GM12878 (cell line): ENCODE measurements around the gene ANKRD11. TPM values are rescaled to one million over a fixed set of nuclear protein-coding genes. Genes with fewer than 3 reads are reported as not detected.

Experiments used
- ATAC-seq: fragments of 200-7000 bp; cut with Tn5 transposase; 3 replicates; pipeline ENCODE4 v1.9.1; 2020; ENCODE audit warnings: mild to moderate bottlenecking, moderate library complexity
- BruUV-seq: library from RNA; stranded (reverse); fragments of 400-500 nt; replicated peaks from 2 replicates; lab custom pipeline; 2021; lab: Mats Ljungman, UMichigan
- CTCF ChIA-PET: fragments of 300-600 bp; sonication (Branson Sonifier 250); formaldehyde crosslinking; extraction: SDS; loops from one replicate; lab custom pipeline; 2021; ENCODE audit warnings: inconsistent platforms; lab: Yijun Ruan, JAX
- POLR2A ChIA-PET: fragments of 350-600 bp; formaldehyde crosslinking; extraction: SDS; loops from one replicate; lab custom pipeline; 2021; ENCODE audit warnings: inconsistent platforms; lab: Charles Lee
- RAD21 ChIA-PET: fragments of 300-600 bp; sonication (Branson Sonifier 250); formaldehyde crosslinking; loops from one replicate; lab custom pipeline; 2023; ENCODE audit warnings: antibody characterized with exemption; ENCODE audit not compliant: unreplicated experiment; lab: Charles Lee
- SMC1A ChIA-PET: fragments of 300-600 bp; sonication (Branson Sonifier 250); formaldehyde crosslinking; loops from one replicate; lab custom pipeline; 2023; ENCODE audit not compliant: unreplicated experiment, uncharacterized antibody; lab: Charles Lee
- DNase-seq: peaks from one replicate; pipeline ENCODE4 v3.0.0-alpha.2; 2011; ENCODE audit warnings: low read depth, low spot score
- FAIRE-seq: peaks from 3 replicates; lab custom pipeline; 2011; peaks lifted over from hg19 to GRCh38; lab: Jason Lieb, UNC
- H2AFZ ChIP-seq: 2 replicates; pipeline ENCODE4 v1.6.0; 2011; ENCODE audit warnings: low read depth, low read length, control low read depth; ENCODE audit not compliant: control insufficient read depth
- H3K27ac ChIP-seq: 2 replicates; pipeline ENCODE4 v1.5.1; 2011; ENCODE audit warnings: control low read depth; ENCODE audit not compliant: control insufficient read depth, insufficient read depth
- H3K27me3 ChIP-seq, 2 experiments: replicated peaks in 1 of 2; 2 replicates each; pipeline versions ENCODE4 v1.6.0 to v1.6.1; 2011; ENCODE audit warnings: low read length in 1 of 2; ENCODE audit not compliant: control insufficient read depth in 2 of 2, insufficient read depth in 2 of 2
- H3K36me3 ChIP-seq, 2 experiments: 2 replicates each; pipeline ENCODE4 v1.5.1; 2011; ENCODE audit warnings: low read length in 1 of 2; ENCODE audit not compliant: control insufficient read depth in 2 of 2, insufficient read depth in 2 of 2
- H3K4me1 ChIP-seq: 2 replicates; pipeline ENCODE4 v1.6.1; 2011; ENCODE audit warnings: mild to moderate bottlenecking, low read length, moderate library complexity, mixed read lengths; ENCODE audit not compliant: control insufficient read depth, insufficient read depth
- H3K4me2 ChIP-seq: 2 replicates; pipeline ENCODE4 v1.6.0; 2011; ENCODE audit warnings: control low read depth; ENCODE audit not compliant: control insufficient read depth, insufficient read depth
- H3K4me3 ChIP-seq: fragments of 200-600 bp; sonication (generic); 2 replicates; pipeline ENCODE4 v1.5.1; 2016
- H3K79me2 ChIP-seq: 2 replicates; pipeline ENCODE4 v1.6.0; 2011; ENCODE audit warnings: low read length; ENCODE audit not compliant: control insufficient read depth, insufficient read depth
- H3K9ac ChIP-seq: 2 replicates; pipeline ENCODE4 v1.8.0; 2011; ENCODE audit warnings: low read length, control low read depth, mixed read lengths; ENCODE audit not compliant: control insufficient read depth, insufficient read depth
- H3K9me3 ChIP-seq: replicated peaks from 3 replicates; pipeline ENCODE4 v1.5.1; 2011; ENCODE audit warnings: mild to moderate bottlenecking, low read length; ENCODE audit not compliant: control insufficient read depth, insufficient read depth
- H4K20me1 ChIP-seq: 2 replicates; pipeline ENCODE4 v1.6.0; 2011; ENCODE audit not compliant: control insufficient read depth, insufficient read depth
- ASH2L ChIP-seq: fragments of 300-600, 200-600 bp; sonication (generic); IDR thresholded peaks from 2 replicates; pipeline ENCODE4 v1.6.1; 2017; ENCODE audit warnings: low read depth, mild to moderate bottlenecking, borderline replicate concordance
- BCL11A ChIP-seq: IDR thresholded peaks from 2 replicates; pipeline ENCODE4 v1.6.1; 2011; ENCODE audit warnings: low read depth, low read length
- BHLHE40 ChIP-seq, 2 experiments: fragments of 450-650 bp in 1 of 2; IDR thresholded peaks; 2 replicates each; pipeline ENCODE4 v1.6.1; 2011 to 2017; ENCODE audit warnings: low read depth in 2 of 2, borderline replicate concordance in 1 of 2, improper control_type of control experiment in 1 of 2, low read length in 1 of 2, mild to moderate bottlenecking in 1 of 2
- CEBPB ChIP-seq, 2 experiments: fragments of 150-350 bp in 1 of 2; IDR thresholded peaks; 2 replicates each; pipeline ENCODE4 v1.6.1; 2012 to 2014; ENCODE audit warnings: low read depth in 2 of 2, low read length in 2 of 2, borderline replicate concordance in 1 of 2, inconsistent platforms in 1 of 2
- CHD1 ChIP-seq: IDR thresholded peaks from 2 replicates; pipeline ENCODE4 v1.6.1; 2012; ENCODE audit warnings: low read depth, low read length, improper control_type of control experiment
- DPF2 ChIP-seq: fragments of 450-650 bp; IDR thresholded peaks from 2 replicates; pipeline ENCODE4 v1.6.1; 2017; ENCODE audit warnings: mild to moderate bottlenecking
- GATAD2B ChIP-seq: fragments of 450-650 bp; conservative IDR thresholded peaks from 2 replicates; pipeline ENCODE4 v1.6.1; 2017; ENCODE audit warnings: low read depth, mild to moderate bottlenecking, moderate library complexity
- JUND ChIP-seq: IDR thresholded peaks from 2 replicates; pipeline ENCODE4 v1.6.1; 2012; ENCODE audit warnings: low read depth, mild to moderate bottlenecking, low read length, improper control_type of control experiment, moderate library complexity
- KDM1A ChIP-seq: fragments of 200-600 bp; sonication (generic); IDR thresholded peaks from 2 replicates; pipeline ENCODE4 v1.6.1; 2016; ENCODE audit warnings: borderline replicate concordance
- MTA2 ChIP-seq: fragments of 450-650 bp; IDR thresholded peaks from 2 replicates; pipeline ENCODE4 v1.6.1; 2016; ENCODE audit warnings: low read depth, mild to moderate bottlenecking, moderate library complexity
- NR2C1 ChIP-seq: fragments of 450-650 bp; IDR thresholded peaks from 2 replicates; pipeline ENCODE4 v1.6.1; 2017; ENCODE audit warnings: antibody characterized with exemption, mild to moderate bottlenecking, moderate library complexity
- NR2F1 ChIP-seq: fragments of 450-650 bp; conservative IDR thresholded peaks from 2 replicates; pipeline ENCODE4 v1.6.1; 2017; ENCODE audit warnings: mild to moderate bottlenecking
- RB1 ChIP-seq: fragments of 450-650 bp; formaldehyde crosslinking; IDR thresholded peaks from 2 replicates; pipeline ENCODE4 v1.6.1; 2017; ENCODE audit warnings: mild to moderate bottlenecking, borderline replicate concordance
- RCOR1 ChIP-seq: conservative IDR thresholded peaks from 2 replicates; pipeline ENCODE4 v1.6.1; 2012; ENCODE audit warnings: low read depth, low read length, improper control_type of control experiment
- SREBF1 ChIP-seq: IDR thresholded peaks from 2 replicates; pipeline ENCODE4 v1.6.1; 2012; ENCODE audit warnings: mild to moderate bottlenecking, low read length
- TCF3 ChIP-seq: IDR thresholded peaks from 2 replicates; pipeline ENCODE4 v1.6.1; 2012; ENCODE audit warnings: low read depth, mild to moderate bottlenecking, low read length, borderline replicate concordance; ENCODE audit not compliant: insufficient read depth
- WGBS: methylation state at CpG from one replicate; pipeline ENCODE4 v1.1.6; 2016; ENCODE audit warnings: low lambda C conversion rate; ENCODE audit not compliant: insufficient replicate concordance, insufficient coverage; ENCODE audit errors: missing lambda C conversion rate; 5-methylcytosine and 5-hydroxymethylcytosine counted together
- in situ Hi-C: fragments of 300-500 bp; cut with MboI; formaldehyde crosslinking; loops from 9 replicates; pipeline ENCODE4 v1.14.3; 2018; ENCODE audit warnings: mixed read lengths
- intact Hi-C: fragments of 100-400 bp; cut with micrococcal nuclease; formaldehyde crosslinking; loops from one replicate; pipeline ENCODE4 v1.14.2; 2022; ENCODE audit not compliant: unreplicated experiment
- polyA plus RNA-seq, 11 experiments: library from polyadenylated mRNA; depleted of rRNA in 4 of 11; unstranded in 6 of 11; stranded (reverse) in 5 of 11; fragments of >200 nt; fragmentation: Nextera tagmentation in 4 of 11; fragmentation: Illumina TruSeq in 1 of 11; extraction: Ambion mirVana in 4 of 11; extraction: Trizol in 1 of 11; gene quantifications; 1 replicate in 1 of 11; 2 replicates in 10 of 11; pipeline versions ENCODE4 v1.2.1 to v1.2.3, GENCODE V29; 2011 to 2016; ENCODE audit warnings: inconsistent platforms in 2 of 11, missing spikeins in 2 of 11, low read depth in 1 of 11
- total RNA-seq, 4 experiments: library from RNA; depleted of rRNA in 3 of 4; stranded (reverse); fragments of >200 nt in 3 of 4; fragmentation: Illumina TruSeq in 1 of 4; extraction: Trizol in 1 of 4; gene quantifications; 2 replicates each; pipeline versions ENCODE4 v1.2.1 to v1.2.3, GENCODE V29; 2013 to 2021
- TF ChIP-seq, protein P1 (sequence below): fragments of 450-650 bp; formaldehyde crosslinking; IDR thresholded peaks from 2 replicates; pipeline ENCODE4 v1.5.0; 2022; ENCODE audit warnings: mild to moderate bottlenecking, missing genetic modification characterization
- TF ChIP-seq, protein P2 (sequence below): fragments of 450-650 bp; IDR thresholded peaks from 2 replicates; pipeline ENCODE4 v1.6.1; 2017; ENCODE audit warnings: mild to moderate bottlenecking, low read depth, inconsistent platforms; ENCODE audit not compliant: poor library complexity, severe bottlenecking

ANKRD11 gene
- total and polyA plus RNA-seq, 10 of the 15 experiments (the other 5 are each of a cell fraction or from before 2014, with no cell fraction given) = 5.1 to 103 (median 27.4) TPM

DNA sequence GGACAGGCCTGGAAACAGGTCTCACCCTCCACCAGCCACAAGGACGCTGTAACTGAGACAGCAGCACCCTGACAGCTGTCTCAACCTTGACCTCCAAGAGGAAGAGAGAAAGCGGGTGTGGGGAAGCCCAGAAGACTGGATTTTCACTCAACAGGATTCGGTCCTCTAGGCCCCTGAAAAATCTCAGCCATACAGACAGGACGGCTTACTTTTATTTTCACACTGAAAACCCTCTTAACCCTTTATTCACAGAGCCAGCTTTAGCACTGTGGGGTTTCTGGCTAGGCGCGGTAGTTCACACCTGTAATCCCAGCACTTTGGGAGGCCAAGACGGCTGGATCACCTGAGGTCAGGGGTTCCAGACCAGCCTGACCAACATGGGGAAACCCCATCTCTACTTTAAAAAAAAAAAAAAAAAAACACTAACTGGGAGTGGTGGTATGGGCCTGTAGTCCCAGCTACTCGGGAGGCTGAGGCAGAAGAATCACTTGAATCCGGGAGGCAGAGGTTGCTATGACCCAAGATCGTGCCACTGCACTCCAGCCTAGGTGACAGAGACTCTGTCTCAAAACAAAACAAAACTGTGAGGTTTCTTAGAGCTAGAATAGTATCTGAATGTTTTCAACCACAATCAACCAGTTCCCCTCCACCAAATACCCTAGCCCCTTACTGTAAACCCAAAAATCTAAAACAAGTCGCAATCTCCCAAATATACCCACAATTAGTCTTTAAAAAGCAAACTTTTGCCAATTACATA is 5.3 kb downstream of the ANKRD11 start:
- H3K4me2 ChIP-seq = peak overlapping the region; percentile 96
- in situ Hi-C loops = no loop called here
- ChIA-PET POLR2A (interaction anchor here (0.5 to 1.7 kb wide), 6 partner anchors 11 to 508 kb away, joined by 3 to 6 read pairs (median 4); no protein-coding TSS in a partner anchor), SMC1A (interaction anchor here (0.6 to 2.3 kb wide), 8 partner anchors 30 to 148 kb away, joined by 3 to 10 read pairs (median 4); no protein-coding TSS in a partner anchor), RAD21 (interaction anchor here (1.0 to 1.6 kb wide), 5 partner anchors 33 to 125 kb away, joined by 3 to 4 read pairs (median 3); no protein-coding TSS in a partner anchor), CTCF (interaction anchor here (0.6 to 1.0 kb wide), 3 partner anchors 72 to 460 kb away, joined by 3 to 4 read pairs (median 3); no protein-coding TSS in a partner anchor)
- intact Hi-C loops = loop anchor here (2.0 to 5.0 kb wide), 5 partner anchors 62 to 243 kb away; partner anchors contain the start of gene RPL13
- peak overlapping the region; percentile 69 for H3K4me3 ChIP-seq
- H3K79me2 ChIP-seq = peaks cover 95% of the 10 kb centered on the region
- peak overlapping the region; percentile 92 for H3K27ac ChIP-seq
- FAIRE-seq (peak; percentile 69), DNase-seq (peak; percentile 41), ATAC-seq (peak; percentile 57)
- peaks cover 60% of the 10 kb centered on the region for H3K4me1 ChIP-seq
- peaks cover 25% of the 10 kb centered on the region for H4K20me1 ChIP-seq
- 5% methylated on average over 11 of the region's 11 CpGs for WGBS
- peaks cover 3 to 6% of the 10 kb centered on the region in 2 experiments; a peak in 3 of 4 replicates for H3K36me3 ChIP-seq
- no peaks in the 10 kb centered on the region for H3K9me3 ChIP-seq
- no peak overlapping the region for H2AFZ ChIP-seq
- no peaks in the 10 kb centered on the region for H3K27me3 ChIP-seq
- BruUV-seq = TSS peak; percentile 0
- H3K9ac ChIP-seq = peak overlapping the region; percentile 49
- no peak for TF ChIP-seq CEBPB (IDR thresholded peaks at IDR 0.05; ENCODE audit: borderline replicate concordance in 1 of 2, low read depth in 2 of 2, low read length in 2 of 2)
- TF ChIP-seq GATAD2B = no peak
- TF ChIP-seq, protein P1, sequence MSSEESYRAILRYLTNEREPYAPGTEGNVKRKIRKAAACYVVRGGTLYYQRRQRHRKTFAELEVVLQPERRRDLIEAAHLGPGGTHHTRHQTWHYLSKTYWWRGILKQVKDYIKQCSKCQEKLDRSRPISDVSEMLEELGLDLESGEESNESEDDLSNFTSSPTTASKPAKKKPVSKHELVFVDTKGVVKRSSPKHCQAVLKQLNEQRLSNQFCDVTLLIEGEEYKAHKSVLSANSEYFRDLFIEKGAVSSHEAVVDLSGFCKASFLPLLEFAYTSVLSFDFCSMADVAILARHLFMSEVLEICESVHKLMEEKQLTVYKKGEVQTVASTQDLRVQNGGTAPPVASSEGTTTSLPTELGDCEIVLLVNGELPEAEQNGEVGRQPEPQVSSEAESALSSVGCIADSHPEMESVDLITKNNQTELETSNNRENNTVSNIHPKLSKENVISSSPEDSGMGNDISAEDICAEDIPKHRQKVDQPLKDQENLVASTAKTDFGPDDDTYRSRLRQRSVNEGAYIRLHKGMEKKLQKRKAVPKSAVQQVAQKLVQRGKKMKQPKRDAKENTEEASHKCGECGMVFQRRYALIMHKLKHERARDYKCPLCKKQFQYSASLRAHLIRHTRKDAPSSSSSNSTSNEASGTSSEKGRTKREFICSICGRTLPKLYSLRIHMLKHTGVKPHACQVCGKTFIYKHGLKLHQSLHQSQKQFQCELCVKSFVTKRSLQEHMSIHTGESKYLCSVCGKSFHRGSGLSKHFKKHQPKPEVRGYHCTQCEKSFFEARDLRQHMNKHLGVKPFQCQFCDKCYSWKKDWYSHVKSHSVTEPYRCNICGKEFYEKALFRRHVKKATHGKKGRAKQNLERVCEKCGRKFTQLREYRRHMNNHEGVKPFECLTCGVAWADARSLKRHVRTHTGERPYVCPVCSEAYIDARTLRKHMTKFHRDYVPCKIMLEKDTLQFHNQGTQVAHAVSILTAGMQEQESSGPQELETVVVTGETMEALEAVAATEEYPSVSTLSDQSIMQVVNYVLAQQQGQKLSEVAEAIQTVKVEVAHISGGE (CRISPR knock-in tag) = no peak
- TF ChIP-seq, protein P2, sequence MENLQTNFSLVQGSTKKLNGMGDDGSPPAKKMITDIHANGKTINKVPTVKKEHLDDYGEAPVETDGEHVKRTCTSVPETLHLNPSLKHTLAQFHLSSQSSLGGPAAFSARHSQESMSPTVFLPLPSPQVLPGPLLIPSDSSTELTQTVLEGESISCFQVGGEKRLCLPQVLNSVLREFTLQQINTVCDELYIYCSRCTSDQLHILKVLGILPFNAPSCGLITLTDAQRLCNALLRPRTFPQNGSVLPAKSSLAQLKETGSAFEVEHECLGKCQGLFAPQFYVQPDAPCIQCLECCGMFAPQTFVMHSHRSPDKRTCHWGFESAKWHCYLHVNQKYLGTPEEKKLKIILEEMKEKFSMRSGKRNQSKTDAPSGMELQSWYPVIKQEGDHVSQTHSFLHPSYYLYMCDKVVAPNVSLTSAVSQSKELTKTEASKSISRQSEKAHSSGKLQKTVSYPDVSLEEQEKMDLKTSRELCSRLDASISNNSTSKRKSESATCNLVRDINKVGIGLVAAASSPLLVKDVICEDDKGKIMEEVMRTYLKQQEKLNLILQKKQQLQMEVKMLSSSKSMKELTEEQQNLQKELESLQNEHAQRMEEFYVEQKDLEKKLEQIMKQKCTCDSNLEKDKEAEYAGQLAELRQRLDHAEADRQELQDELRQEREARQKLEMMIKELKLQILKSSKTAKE = peak; percentile 68
- no peak for TF ChIP-seq RB1
- TF ChIP-seq NR2F1 = peak; percentile 94
- TF ChIP-seq RCOR1 = no peak
- TF ChIP-seq BHLHE40 (IDR thresholded peaks at IDR 0.05; ENCODE audit: borderline replicate concordance in 1 of 2, low read depth in 2 of 2, low read length in 1 of 2) = peak in 1 of 2 experiments; percentile 63; a peak in 2 of 4 replicates
- TF ChIP-seq KDM1A = no peak
- no peak for TF ChIP-seq JUND
- TF ChIP-seq MTA2 = peak; percentile 49
- TF ChIP-seq NR2C1 = peak; percentile 83
- peak; percentile 83; the same call in 1 of the 2 replicates for TF ChIP-seq TCF3
- peak; percentile 60; the same call in 1 of the 2 replicates for TF ChIP-seq DPF2
- no peak for TF ChIP-seq SREBF1
- TF ChIP-seq BCL11A = peak; percentile 22; the same call in 1 of the 2 replicates
- TF ChIP-seq CHD1 = no peak
- no peak for TF ChIP-seq ASH2L
